Epithelial cell of esophagus (primary cell): ENCODE results near the gene CERT1.
A peak's percentile ranks its signal among the peaks of the same experiment; 100 is the strongest.

ENCODE experiments used
- DNase-seq: peaks from one replicate; pipeline ENCODE4 v3.0.0; 2010; ENCODE audit warnings: low read depth
- H3K4me3 ChIP-seq: 2 replicates; pipeline ENCODE4 v1.5.1; 2011; ENCODE audit warnings: mild to moderate bottlenecking, low read length, control low read depth
- TF ChIP-seq, protein P1 (sequence below): IDR thresholded peaks from 2 replicates; pipeline ENCODE4 v1.5.1; 2011; ENCODE audit warnings: low read depth, mild to moderate bottlenecking, low read length, control low read depth, inconsistent platforms; ENCODE audit not compliant: insufficient read depth; ENCODE audit errors: missing control alignments

Gene CERT1

DNA sequence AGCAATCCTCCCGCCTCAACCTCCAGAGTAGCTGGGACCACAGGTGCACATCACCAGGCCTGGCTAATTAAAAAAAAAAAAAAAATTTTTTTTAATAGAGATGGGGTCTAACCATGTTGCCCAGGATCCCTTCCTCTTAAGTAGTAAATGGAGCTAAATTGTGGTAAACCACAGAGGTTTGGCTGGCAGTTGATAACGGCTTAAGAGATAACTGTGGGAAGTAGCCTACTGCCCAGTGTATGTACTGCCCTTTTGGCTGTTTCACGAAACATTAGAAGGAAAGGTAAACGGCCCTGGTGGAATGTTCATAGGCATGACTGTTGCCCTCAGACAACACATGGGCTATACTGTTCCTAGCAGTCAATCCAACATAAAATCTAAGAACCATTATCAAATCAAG, 130.0 kb downstream of the CERT1 start:
- no peak overlapping the region for H3K4me3 ChIP-seq
- no peak for DNase-seq
- TF ChIP-seq, protein P1, sequence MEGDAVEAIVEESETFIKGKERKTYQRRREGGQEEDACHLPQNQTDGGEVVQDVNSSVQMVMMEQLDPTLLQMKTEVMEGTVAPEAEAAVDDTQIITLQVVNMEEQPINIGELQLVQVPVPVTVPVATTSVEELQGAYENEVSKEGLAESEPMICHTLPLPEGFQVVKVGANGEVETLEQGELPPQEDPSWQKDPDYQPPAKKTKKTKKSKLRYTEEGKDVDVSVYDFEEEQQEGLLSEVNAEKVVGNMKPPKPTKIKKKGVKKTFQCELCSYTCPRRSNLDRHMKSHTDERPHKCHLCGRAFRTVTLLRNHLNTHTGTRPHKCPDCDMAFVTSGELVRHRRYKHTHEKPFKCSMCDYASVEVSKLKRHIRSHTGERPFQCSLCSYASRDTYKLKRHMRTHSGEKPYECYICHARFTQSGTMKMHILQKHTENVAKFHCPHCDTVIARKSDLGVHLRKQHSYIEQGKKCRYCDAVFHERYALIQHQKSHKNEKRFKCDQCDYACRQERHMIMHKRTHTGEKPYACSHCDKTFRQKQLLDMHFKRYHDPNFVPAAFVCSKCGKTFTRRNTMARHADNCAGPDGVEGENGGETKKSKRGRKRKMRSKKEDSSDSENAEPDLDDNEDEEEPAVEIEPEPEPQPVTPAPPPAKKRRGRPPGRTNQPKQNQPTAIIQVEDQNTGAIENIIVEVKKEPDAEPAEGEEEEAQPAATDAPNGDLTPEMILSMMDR, result no peak

DNA sequence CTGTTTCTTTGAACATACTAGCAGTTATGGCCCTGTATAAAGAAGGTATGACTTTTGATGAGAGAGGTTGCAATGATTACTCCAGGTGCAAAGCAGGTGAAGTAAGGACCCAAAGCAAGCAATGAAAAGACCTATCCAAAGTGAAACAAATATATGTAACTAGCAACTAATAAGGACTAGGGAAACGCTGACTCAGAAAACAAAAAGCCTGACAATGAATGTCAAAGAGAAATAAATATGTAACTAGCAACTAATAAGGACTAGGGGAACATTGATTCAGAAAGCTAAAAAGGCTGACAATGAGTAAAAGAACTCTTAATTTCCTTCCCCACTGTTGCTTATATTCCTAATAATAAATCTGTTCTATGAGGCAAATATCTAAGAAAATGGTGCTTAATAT, 131.3 kb downstream of the CERT1 start:
- TF ChIP-seq, protein P1, result no peak
- no peak for DNase-seq
- H3K4me3 ChIP-seq, result no peak overlapping the region

DNA sequence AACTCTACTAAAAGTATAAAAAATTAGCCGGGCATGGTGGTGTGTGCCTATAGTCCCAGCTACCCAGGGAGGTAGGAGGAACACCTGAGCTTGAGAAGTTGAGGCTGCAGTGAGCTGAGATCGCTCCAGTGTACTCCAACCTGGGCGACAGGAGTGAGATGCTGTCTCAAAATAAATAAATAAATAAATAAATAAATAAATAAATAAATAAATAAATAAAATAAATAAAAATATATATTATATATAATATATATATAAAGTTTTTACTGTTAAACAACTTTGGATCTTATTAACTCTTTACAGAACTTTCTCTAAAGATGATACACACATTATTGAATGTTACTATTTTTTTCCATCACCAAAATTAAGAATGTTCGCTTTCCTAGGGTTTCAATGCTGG, 136.0 kb downstream of the CERT1 start:
- TF ChIP-seq, protein P1, result no peak
- no peak overlapping the region for H3K4me3 ChIP-seq
- no peak for DNase-seq

DNA sequence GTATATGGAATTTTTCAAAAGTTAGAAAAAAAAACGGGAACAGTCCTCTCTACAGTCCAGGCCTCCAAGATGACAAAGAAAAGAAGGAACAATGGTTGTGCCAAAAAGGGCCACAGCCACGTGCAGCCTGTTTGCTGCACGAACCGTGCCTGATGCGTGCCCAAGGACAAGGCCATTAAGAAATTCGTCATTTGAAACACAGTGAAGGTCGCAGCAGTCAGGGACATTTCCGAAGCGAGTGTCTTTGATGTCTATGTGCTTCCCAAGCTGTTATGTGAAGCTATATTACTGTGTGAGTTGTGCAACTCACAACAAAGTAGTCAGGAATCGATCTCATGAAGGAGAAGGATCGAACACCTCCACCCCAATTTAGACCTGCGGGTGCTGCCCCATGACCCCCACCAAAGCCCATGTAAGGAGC, 137.0 kb downstream of the CERT1 start:
- no peak overlapping the region for H3K4me3 ChIP-seq
- TF ChIP-seq, protein P1, result no peak
- no peak for DNase-seq

DNA sequence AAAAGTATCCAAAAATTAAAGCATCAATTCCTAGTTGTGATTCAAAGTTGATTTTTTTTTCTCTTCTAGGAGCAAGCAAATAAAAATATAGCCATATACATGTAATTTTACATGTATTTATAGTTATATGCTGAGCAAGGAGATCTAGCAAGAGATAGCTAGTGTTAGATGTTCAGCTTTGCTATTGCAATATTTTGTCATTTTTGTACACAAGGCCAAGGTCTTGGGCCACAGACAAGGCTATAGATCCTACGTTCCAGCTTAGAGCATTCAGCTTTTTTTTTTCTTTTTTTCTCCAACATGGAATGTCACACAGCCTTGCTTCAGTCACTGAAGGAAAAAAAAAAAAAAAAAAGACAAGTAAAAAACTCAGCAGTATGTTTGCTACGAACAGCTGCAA, 137.6 kb downstream of the CERT1 start:
- DNase-seq, result no peak
- no peak overlapping the region for H3K4me3 ChIP-seq
- TF ChIP-seq, protein P1, result no peak

DNA sequence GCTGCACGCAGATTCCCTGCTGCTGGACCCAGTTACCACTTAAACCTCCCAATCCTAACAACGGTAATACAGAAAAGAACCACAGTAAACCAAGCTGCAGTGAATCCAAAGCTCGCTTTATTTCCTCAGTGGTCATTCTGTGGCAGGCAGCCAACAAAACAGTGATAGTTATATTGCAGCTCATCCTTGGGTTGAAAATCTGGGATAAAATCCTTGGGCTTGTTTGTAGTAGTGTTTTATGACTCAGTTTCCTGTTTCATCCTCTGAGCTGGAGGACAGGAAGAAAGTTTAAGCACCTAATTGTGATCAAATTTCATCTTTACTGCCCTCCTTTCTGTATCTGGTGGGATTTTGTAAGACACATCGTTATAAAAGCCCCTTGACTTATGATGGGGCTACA, 143.0 kb downstream of the CERT1 start:
- TF ChIP-seq, protein P1, result no peak
- DNase-seq, result peak; percentile 43
- no peak overlapping the region for H3K4me3 ChIP-seq

DNA sequence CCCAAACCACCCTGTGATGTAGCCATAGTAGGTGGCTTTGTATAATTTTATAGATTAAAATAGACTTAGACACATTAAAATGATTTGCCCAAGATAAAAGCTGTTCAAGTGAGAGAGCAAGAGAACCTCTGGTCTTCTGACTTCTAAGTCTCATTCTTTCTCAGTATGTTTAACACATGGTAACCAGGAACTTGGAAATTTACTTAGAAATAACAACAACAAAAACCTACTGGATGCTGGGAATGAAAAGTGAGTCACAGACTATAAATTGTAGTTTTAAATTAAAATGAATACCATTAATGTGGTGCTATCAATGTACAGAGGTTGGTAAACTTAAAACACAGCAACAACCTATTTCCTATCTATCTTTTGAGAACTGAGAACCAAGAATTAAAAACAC, 144.0 kb downstream of the CERT1 start:
- no peak overlapping the region for H3K4me3 ChIP-seq
- no peak for DNase-seq
- TF ChIP-seq, protein P1, result no peak
